NT2/D1 (cell line): ENCODE measurements around the gene SHISAL2B.
"Not testable (repeated sequence)": the region's sequence is repeated elsewhere in the genome, so short reads cannot be mapped to it uniquely, and the experiment has no call there.

Experiments
- DNase-seq: peaks from one replicate; pipeline ENCODE4 v3.0.0-alpha.2; 2011; ENCODE audit warnings: low read depth, low spot score
- H3K27me3 ChIP-seq: 2 replicates; pipeline ENCODE4 v1.6.0; 2011; ENCODE audit warnings: mild to moderate bottlenecking; ENCODE audit not compliant: insufficient read length, insufficient read depth
- H3K36me3 ChIP-seq: 2 replicates; pipeline ENCODE4 v1.6.1; 2011; ENCODE audit warnings: mild to moderate bottlenecking, low read length, mixed read lengths; ENCODE audit not compliant: insufficient read depth, insufficient read length
- H3K4me1 ChIP-seq: 2 replicates; pipeline ENCODE4 v1.5.1; 2011; ENCODE audit not compliant: insufficient read depth, insufficient read length
- H3K4me3 ChIP-seq: 2 replicates; pipeline ENCODE4 v1.5.1; 2011; ENCODE audit warnings: low read depth; ENCODE audit not compliant: insufficient read length
- H3K9ac ChIP-seq: 2 replicates; pipeline ENCODE4 v1.6.0; 2011; ENCODE audit warnings: low read depth; ENCODE audit not compliant: insufficient read length
- H3K9me3 ChIP-seq: 2 replicates; pipeline ENCODE4 v1.5.1; 2011; ENCODE audit warnings: mild to moderate bottlenecking, low read length; ENCODE audit not compliant: insufficient read depth
- SUZ12 ChIP-seq: IDR thresholded peaks from 2 replicates; pipeline ENCODE4 v1.6.1; 2011; ENCODE audit not compliant: insufficient read length, insufficient read depth; ENCODE audit errors: extremely low read depth
- YY1 ChIP-seq: IDR thresholded peaks from 2 replicates; pipeline ENCODE4 v1.6.1; 2011; ENCODE audit not compliant: insufficient read length, insufficient read depth
- ZNF274 ChIP-seq: IDR thresholded peaks from 2 replicates; pipeline ENCODE4 v1.6.1; 2011; ENCODE audit warnings: mild to moderate bottlenecking, low read depth, low read length

Gene SHISAL2B

DNA sequence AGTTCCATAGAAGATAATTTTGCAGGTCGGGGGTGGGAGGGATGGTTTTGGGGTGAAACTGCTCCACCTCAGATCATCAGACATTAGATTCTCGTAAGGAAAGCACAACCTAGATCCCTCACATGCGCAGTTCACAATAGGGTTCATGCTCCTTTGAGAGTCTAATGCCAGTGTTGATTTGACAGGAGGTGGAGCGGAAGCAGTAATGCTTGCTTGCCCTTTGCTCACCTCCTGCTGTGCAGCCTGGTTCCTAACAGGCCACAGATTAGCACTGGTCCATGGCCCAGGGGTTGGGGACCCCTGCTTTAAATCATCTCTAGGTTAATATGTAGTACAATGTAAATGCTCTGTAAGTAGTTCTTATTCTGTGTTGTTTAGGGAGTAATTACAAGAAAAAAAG is 10.5 kb downstream of the SHISAL2B start:
- Histone ChIP-seq H3K4me1 (no peaks in the 10 kb centered on the region), H3K36me3 (no peaks in the 10 kb centered on the region), H3K4me3 (no peak overlapping the region), H3K27me3 (no peaks in the 10 kb centered on the region), H3K9ac (no peak overlapping the region), H3K9me3 (peaks cover 11% of the 10 kb centered on the region)
- TF ChIP-seq ZNF274: no peak
- no peak for TF ChIP-seq YY1
- TF ChIP-seq SUZ12: no peak
- DNase-seq: no peak

DNA sequence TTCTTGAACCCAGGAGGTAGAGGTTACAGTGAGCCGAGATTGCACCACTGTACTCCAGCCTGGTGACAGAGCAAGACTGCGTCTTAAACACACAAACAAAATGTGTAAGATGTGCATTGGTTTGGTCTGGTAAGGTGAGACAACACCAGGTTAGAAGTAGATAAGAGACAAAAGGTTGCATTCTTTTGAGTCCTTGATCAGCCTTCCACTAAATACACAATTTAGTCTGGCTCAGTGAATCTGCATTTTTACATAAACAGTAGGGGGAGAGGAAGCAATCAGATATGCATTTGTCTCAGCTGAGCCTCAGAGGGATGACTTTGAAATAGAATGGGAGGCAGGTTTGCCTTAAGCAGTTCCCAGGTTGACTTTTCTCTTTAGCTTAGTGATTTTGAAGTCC is 15.8 kb downstream of the SHISAL2B start:
- H3K4me3 ChIP-seq, H3K4me1 ChIP-seq, H3K27me3 ChIP-seq, H3K9ac ChIP-seq, DNase-seq, H3K36me3 ChIP-seq: not testable (repeated sequence)
- peaks cover 16% of the 10 kb centered on the region; the same call in 1 of the 2 replicates for H3K9me3 ChIP-seq

DNA sequence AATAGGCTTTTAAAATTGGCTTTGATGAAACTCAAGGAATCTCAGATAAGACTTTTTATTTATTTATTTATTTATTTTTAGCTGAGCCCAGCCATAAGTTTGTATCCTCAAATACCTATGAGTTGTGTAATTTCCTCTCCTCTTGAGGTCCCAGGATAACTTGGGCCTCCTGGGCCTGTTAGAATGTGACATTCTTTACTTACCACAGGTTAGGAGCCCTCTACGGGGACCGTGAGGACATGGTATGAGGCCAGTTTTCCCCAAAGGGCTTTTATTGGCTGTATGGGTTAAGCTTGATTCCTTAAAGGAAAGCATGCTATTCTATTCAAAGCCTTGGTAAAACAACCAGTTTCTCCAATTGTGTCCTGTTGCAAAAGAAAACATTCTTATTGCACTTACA is 16.9 kb downstream of the SHISAL2B start:
- H3K36me3 ChIP-seq: no peaks in the 10 kb centered on the region

DNA sequence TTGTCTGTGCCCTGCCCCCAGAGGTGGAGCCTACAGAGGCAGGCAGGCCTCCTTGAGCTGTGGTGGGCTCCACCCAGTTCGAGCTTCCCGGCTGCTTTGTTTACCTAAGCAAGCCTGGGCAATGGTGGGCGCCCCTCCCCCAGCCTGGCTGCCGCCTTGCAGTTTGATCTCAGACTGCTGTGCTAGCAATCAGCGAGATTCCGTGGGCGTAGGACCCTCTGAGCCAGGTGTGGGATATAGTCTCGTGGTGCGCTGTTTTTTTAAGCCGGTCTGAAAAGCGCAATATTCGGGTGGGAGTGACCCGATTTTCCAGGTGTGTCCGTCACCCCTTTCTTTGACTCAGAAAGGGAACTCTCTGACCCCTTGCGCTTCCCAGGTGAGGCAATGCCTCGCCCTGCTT is 24.2 kb downstream of the SHISAL2B start:
- H3K4me3 ChIP-seq, H3K27me3 ChIP-seq, DNase-seq, H3K36me3 ChIP-seq, H3K4me1 ChIP-seq, H3K9me3 ChIP-seq, H3K9ac ChIP-seq: not testable (repeated sequence)

More for the DNA sequence above, 16.9 kb downstream of the SHISAL2B start:
- Histone ChIP-seq H3K4me3 (no peak overlapping the region), H3K4me1 (no peaks in the 10 kb centered on the region), H3K9me3 (peaks cover 16% of the 10 kb centered on the region; the same call in 1 of the 2 replicates), H3K9ac (no peak overlapping the region), H3K27me3 (no peaks in the 10 kb centered on the region)
- TF ChIP-seq ZNF274 (no peak), SUZ12 (no peak), YY1 (no peak)
- no peak for DNase-seq

DNA sequence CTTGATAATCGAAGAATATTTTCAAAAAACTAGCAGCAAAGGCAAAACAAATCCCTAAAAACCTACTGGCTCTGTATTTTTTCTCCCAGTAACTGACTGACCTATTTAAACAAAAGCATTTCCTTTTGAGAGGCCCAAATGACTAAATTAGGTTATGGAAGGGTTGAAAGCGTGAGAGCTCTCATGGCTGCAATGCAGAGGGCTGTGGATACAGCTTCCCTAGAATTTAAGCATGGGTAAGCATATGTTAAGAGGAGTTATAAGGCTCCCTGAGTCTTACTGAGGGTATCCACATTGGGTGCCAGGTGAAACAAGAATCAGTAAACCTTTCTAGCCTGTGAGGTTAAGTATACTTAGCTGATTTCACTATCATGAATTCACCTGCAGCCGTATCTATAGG is 32.3 kb downstream of the SHISAL2B start:
- Histone ChIP-seq H3K27me3 (no peaks in the 10 kb centered on the region), H3K9ac (no peak overlapping the region), H3K4me3 (no peak overlapping the region), H3K4me1 (no peaks in the 10 kb centered on the region), H3K9me3 (no peaks in the 10 kb centered on the region), H3K36me3 (peaks cover 15% of the 10 kb centered on the region)
- DNase-seq: no peak
- TF ChIP-seq SUZ12 (no peak), YY1 (no peak), ZNF274 (no peak)

DNA sequence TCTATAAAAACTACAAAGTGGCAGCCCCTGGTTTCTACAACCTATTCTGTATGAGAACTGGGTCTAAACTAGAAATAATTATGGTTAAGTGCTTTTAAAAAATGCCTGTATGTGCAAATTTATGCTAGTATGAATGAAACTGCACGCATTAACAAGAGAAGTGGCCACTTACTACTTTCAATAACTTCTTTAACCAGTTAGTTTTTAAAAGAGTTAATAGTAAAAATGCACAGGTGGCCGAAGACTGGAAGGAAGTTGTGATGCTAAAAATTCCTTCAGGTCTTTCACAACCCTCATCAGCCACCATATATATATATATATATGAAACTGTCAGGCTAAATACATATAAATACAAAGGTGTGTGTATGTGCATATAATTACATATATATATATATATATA is 36.8 kb downstream of the SHISAL2B start:
- no peaks in the 10 kb centered on the region for H3K9me3 ChIP-seq
- H3K4me1 ChIP-seq: no peaks in the 10 kb centered on the region
- peaks cover 20% of the 10 kb centered on the region for H3K36me3 ChIP-seq
- no peak overlapping the region for H3K4me3 ChIP-seq
- no peak for TF ChIP-seq SUZ12
- TF ChIP-seq ZNF274: no peak
- TF ChIP-seq YY1: no peak
- no peaks in the 10 kb centered on the region for H3K27me3 ChIP-seq
- H3K9ac ChIP-seq: no peak overlapping the region
- no peak for DNase-seq

DNA sequence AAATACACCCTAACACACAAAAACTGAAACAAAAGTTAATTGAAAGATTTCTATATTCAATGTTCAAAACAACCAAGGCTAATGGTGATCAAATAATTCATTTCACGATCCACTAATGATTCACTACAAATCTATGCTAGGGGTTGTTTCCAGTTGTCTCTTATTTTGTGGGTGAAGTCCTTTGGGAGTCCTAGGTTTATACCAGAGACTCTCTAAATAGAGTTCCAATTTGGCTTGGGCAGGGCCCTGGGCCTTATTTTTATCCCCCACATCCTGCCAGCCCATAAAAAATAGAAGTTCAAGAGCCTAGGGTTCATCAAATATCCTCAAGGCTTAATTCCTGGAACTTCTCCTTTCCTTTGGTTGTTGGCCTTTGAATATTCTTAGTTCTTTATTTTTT is 52.1 kb downstream of the SHISAL2B start:
- Histone ChIP-seq H3K9ac (no peak overlapping the region), H3K27me3 (no peaks in the 10 kb centered on the region), H3K9me3 (no peaks in the 10 kb centered on the region), H3K4me3 (no peak overlapping the region), H3K4me1 (no peaks in the 10 kb centered on the region), H3K36me3 (peaks cover 14% of the 10 kb centered on the region)
- no peak for DNase-seq
- TF ChIP-seq SUZ12 (no peak), YY1 (no peak), ZNF274 (no peak)

DNA sequence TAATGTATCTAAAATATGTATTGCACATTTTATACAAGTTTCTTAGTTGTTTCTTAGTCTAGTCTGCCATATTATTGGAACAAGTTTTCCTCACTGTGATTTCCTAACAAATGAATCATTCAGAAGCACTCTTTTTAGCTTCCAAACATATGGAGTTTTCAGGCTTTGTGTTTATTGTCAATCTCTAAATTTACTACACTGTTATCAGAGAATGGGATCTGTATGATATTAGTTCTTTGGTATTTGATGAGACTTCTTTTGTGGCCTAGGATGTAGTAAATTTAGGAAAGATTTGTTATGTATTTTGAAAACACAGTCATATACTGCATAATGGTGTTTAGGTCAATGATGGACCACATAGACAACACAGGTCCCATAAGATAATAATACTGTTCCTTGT is 52.5 kb downstream of the SHISAL2B start:
- no peak overlapping the region for H3K9ac ChIP-seq
- TF ChIP-seq SUZ12: no peak
- TF ChIP-seq ZNF274: no peak
- TF ChIP-seq YY1: no peak
- peaks cover 14% of the 10 kb centered on the region for H3K36me3 ChIP-seq
- no peaks in the 10 kb centered on the region for H3K4me1 ChIP-seq
- H3K27me3 ChIP-seq: no peaks in the 10 kb centered on the region
- no peaks in the 10 kb centered on the region for H3K9me3 ChIP-seq
- no peak overlapping the region for H3K4me3 ChIP-seq
- DNase-seq: no peak
